ENCODE measurements around the gene KLHL29.

DNA sequence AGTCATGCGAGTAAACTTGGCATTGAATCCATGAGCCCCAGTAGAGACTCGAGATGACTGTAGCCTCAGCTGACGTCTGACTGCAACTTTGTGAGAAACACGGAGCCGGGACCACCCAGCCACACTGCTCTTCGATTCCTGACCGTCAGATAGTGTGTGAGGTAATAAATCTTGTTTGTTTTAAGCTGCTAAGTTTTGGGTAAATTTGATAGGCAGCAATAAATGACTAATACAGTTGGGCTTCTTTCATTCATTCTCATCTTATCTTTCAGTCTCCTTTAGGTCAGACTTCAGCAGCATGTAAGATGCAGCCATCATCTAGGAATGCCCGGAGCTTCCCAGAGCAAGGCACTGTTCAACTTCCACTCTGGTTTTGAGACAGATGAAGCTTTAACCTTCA is 8.0 kb upstream of the KLHL29 start:
- TF ChIP-seq EZH2 (IDR thresholded peaks at IDR 0.05; ENCODE audit: insufficient read depth, poor library complexity, severe bottlenecking) (no peak), EZH2phosphoT487 (IDR thresholded peaks at IDR 0.05; ENCODE audit: insufficient read depth, low read depth) (no peak)

All from GM23248 (cell line).